DOHH2 (cell line): ENCODE measurements around the gene GGN.

Experiments
- CTCF ChIP-seq: fragments of 200-600 bp; sonication (generic); IDR thresholded peaks from one replicate; pipeline ENCODE4 v1.5.1; 2014; ENCODE audit warnings: antibody characterized with exemption, mild to moderate bottlenecking, low read depth, low read length; ENCODE audit not compliant: poor library complexity, severe bottlenecking
- EZH2phosphoT487 ChIP-seq: fragments of 200-600 bp; sonication (generic); IDR thresholded peaks from 2 replicates; pipeline ENCODE4 v1.6.1; 2017; ENCODE audit warnings: borderline replicate concordance, mild to moderate bottlenecking, antibody characterized with exemption, low read length, moderate library complexity, mixed read lengths

- TF ChIP-seq CTCF (no peak), EZH2phosphoT487 (no peak)
Measured at GRCh38 chr19:38385057-38385803, 2.6 kb downstream of the GGN start.
